Stimulated activated CD4-positive, alpha-beta T cell treated with anti-CD3 and anti-CD28 coated beads, Interleukin-12 subunit alpha, Interleukin-12 subunit beta, amount 100 ng/mL, for 24 hours (primary cell): ENCODE data around the gene GET3.
"Not testable (repeated sequence)": the region's sequence is repeated elsewhere in the genome, so short reads cannot be mapped to it uniquely, and the experiment has no call there.

Experiments used
- DNase-seq, 2 experiments: peaks; one replicate each; pipeline ENCODE4 v3.0.0-alpha.2; 2020; ENCODE audit warnings: low read depth in 2 of 2

Gene GET3

DNA sequence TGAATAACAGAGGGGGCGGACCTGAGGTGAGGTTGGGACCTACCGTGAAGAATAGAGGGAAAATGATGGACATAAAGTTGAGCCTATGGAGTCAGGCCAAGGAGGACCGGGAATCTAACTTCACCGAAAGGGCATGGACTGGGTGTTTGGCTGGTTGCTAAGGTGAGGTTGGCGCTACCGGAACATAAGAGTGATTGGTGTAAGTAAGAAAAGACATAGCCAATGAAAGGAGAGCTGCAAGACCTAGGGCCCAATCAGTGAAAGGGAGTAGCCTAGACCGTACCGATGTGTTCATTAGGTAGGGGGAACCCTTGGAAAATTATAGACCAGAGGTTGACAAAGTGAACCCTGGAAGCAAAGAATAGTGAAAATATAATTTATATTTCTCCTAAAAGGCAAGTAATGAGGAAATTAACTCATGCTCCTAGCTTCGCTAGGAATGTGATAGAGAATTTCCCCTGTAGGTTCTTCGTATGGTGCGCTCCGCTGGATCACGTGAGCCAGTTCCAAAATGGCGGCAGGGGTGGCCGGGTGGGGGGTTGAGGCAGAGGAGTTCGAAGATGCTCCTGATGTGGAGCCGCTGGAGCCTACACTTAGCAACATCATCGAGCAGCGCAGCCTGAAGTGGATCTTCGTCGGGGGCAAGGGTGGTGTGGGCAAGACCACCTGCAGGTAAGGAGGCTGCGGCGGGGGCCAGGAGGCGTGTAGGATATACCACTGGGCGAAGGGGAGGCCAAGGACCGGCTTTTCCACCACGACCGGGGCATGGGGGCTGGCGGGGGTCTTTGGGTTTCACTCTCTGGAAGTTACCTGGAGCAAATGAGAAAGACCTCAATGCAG lies at the start of gene GET3:
Gene GET3, plus strand, starts transcription at position 503 of the 840 bp plus-strand sequence. Its CDS starts 9 bp downstream, at position 512.
- DNase-seq: peak; percentile 55 to 69

DNA sequence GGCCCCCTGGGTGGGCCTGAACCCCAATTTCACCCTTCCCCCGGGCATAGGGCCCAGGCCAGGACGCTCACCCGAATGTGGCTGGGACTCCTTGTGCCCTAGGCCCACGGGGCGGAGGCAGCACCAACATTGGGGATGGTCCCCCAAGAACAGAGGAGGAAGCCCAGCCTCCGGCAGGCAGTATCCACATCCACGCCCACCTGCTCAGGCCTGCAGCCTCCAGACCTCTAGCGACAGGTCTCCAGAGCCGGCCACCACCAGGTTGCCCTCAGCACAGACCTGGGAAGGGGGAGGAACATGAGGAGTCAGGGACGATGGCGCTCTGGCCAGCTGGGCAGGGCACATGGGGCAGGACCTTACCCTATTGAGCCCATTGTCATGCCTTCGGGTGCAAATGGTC lies 48.3 kb upstream of the GET3 start:
- no peak for DNase-seq

DNA sequence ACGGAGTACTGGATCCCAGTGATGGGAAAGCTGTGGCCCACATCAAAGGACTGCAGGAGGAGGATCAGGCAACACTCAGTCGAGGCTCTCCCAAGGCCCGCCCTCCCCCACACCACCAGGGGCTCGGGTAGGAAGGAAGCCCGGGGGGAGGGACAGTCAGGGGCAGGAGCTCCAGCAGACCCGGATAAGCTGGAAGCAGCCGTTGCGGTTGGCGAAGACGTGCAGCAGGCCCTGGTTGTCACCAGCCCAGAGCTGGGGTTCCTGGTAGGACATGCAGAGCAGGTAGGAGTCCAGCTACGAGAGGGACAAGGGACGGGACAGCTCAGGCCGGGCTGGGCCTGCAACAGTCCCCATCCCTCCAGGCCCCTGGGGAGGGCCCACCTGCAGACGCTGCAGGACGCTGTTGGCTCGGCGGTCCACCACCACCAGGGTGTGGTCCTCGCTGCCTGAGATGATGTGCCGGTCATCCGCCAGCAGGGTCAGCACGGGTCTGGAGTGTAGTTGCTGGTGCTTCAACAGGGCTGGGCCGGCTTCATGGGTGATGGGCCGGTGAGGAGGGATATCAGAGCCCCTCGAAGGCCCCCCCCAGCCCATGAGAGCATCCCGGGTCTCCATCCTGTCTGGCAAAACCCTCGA lies 47.6 kb upstream of the GET3 start:
- DNase-seq: no peak

DNA sequence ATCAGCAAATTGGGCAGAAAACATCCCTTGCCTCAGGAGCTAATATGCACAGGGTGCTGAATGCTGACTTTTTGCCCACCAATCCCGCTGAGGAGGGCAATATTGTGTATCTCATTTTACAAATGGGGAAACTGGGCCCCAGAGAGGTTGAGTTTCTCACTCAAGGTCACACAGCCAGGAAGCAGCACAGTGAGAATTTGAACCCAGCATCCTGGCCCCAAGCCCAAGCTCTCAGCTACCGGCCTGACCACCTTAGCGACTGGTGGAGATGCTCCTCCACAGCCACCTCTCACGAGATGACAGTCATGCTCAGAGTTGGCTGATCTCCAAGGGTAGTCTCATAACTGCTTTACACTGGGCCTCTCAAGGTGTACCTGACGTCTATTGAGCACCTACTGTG lies 44.3 kb upstream of the GET3 start:
- no peak for DNase-seq

DNA sequence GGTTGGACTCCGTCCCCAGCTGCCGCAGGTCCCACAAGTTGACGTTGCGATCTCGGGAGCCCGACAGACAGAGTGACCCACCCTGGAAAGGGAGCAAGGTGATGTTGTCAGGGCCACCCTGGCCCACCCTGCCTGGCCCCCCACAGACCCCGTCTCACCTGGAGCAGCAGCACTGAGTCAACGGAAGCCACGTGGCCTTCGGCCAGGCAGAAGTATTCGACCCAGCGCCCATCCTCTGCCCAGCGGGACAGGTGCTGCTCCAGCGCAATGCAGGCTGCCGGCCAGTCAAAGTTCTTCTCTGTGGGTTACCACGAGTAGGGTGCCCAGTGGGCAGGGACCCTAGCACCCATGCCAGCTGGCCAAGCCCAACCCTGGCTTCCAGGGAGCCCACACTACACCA lies 42.7 kb upstream of the GET3 start:
- no peak for DNase-seq

DNA sequence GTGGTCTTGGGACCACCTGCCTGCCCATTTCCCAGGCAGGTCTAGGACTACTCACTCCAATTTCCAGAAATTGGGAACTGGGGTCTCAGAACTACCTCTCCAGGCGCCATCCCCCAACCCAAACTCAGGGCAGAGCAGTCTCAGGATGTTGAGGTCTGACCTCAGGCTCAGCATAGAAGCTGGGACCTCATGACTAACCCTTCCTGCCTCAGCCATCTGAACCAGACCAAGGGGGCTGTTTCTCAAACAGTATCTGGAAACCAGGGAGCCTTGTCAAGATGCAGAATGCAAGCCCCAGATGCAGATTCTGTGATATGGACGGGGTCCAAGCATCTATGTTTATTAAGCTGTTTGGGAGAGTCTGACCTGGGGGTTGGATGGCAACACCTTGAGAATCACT lies 42.2 kb upstream of the GET3 start:
- DNase-seq: no peak

DNA sequence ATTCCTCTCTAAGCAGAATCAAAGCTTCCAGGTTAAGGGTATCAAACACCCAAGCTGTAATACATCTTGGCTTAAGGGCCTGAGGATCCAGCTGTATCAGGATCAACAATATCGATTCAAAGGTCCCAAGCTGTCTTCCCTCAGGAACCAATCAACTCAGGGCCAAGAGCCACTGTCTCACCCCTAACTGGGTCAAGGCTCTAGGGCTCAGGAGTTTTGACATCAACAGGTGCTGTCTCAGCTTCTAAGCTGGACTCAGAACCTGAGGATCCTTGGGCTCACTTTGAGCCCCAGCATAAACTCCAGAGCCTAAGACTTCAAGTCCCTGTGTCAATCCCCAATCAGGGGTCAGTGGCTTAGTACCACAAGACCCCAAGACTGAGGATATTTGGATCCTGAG lies 41.8 kb upstream of the GET3 start:
- DNase-seq: no peak

DNA sequence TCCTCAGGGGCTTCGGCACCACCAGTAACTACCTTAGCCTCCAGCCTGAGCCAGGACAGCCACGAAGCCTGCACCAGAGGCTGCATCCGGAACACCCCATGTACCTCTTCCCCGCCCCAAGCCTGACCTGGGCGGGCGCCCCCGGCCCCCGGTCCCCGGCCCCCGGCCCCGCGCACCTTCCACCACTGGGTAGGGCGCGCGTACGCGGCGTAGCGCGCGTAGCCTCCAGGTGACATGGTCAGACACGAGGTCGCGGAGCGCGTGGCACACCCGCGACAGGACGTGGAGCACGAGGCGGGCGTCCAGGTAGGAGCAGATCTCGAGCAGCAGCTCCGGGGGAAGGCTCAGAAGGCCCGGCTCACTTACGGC lies 41.3 kb upstream of the GET3 start:
- DNase-seq: no peak

DNA sequence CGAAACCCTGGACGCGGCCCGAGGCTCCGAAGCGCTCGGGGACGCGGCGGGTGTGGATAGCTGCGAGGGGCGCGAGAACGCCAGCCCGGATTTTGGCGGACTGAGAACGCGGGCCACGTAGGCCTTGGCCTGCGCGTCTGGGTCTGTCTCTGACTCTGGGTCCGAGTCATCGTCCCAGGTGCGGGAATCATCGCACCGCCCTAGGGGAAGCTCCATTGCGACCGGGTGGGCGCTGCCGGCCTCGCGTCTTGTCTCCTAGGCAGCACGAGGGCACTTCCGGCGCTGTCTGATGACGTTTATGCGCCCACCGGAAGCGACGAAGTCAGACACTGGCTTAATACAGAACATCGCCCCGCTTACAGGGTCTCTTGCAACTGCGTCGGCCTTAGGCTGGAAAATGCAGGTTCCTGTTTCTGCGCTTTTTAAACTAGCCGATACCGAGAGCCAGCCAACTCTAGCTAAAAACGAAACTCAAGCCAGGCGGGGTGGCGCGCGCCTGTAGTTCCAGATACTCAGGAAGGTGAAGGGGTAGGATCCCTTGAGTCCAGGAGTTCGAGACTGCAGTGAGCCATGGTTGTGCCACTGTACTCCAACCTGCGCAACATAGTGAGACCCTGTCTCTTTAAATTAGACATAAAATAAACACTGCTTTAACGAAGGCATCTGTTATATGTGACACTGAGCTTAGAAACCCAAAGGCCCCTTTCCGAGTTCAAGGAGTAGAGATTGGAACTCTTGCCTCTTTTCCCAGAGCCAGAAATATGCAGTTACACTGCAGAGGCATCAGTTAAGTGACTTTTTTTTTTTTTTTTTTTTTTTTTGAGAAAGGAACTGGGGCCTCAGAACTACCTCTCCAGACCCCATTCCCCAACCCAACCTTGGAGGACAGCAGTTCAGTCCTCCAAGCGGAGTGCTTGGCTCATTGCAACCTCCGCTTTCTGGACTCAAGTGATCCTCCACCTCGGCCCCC lies 40.6 kb upstream of the GET3 start, which contains the start of gene FBXW9:
Gene FBXW9, minus strand, starts transcription at position 266 of the 970 bp plus-strand sequence. Its CDS starts 50 bp downstream, at position 216.
- peak; percentile 95 to 98 for DNase-seq

DNA sequence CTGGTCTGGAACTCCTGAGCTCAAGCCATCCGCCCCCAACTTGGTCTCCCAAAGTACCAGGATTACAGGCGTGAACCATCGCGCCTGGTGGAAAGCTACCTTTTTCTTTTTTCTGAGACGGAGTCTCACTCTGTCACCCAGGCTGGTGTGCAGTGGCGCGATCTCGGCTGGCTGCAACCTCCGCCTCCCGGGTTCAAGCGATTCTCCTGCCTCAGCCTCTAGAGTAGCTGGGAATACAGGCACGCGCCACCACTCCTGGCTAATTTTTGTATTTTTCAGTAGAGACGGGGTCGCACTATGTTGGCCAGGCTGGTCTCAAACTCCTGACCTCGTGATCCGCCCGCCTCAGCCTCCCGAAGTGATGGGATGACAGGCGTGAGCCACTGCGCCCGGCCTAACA lies 39.9 kb upstream of the GET3 start:
- not testable (repeated sequence) for DNase-seq

DNA sequence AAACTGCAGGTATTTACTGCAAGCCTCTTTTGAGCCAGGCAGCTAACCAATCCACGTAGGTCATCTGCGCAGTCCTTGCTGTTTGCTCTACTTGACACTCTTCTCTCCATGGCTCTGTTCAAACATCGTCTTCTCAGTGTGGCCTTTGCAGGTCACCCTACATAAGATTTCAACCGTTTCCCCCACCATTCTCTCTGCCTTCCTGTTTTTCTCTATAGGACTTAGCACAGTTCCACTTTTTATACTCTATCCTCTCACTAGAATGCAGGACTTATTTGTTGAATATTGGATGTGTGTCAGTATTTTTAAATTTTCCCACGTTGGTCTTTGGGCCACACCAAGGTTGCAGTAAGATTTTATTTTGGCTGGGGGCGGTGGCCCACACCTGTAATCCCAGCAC lies 39.2 kb upstream of the GET3 start:
- no peak for DNase-seq

DNA sequence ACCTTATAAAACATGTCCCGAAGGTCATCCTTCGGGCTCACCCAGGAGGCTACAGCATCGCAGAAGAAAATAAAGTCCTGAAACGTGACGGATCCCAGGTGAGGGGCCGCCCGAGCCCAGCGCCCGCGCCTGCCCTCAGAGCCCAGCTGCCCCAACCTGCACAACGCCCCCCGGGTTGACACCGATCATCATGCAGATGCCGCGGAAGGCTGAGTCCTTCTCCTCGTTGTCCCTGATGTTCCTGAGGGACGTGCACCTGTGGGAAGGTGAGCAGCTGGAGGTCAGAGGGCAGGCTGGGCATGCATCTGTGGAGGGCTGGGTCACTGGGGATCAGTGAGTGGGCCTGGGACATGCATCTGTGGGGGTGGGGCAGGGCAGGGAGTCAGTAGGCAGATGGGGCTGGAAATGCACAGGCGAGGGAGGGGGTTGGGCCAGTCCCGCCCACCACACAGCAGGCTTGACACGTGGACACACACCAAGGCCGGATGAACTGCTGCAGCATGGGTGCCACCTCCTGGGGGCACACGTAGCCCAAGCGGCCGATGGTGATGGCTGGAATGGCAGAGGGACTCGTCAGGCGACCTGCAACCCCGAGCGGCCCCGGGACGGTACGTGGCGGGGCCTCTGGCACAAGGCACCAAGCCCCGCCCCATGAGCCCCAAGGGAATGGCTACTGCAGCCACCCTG lies 35.6 kb upstream of the GET3 start:
- no peak for DNase-seq

DNA sequence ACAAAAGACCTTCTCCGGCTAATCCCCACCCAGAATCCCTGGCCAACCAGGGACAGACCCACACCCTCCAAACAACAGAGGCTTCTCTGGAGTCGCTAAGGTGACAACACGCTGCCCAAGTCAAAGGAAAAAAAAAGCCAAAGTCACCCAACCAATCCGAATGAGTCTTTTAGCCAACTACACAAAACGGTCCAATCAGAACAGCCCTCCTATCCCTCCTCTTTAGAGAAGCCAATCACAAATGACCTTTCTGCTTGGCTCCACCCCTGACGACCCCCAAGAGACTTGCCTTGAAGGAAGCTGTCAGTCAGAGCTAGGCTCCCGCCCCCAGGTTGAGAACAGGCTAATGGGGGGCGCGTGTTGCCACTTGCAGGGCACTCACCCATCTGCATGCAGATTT lies 34.3 kb upstream of the GET3 start:
- DNase-seq: no peak

DNA sequence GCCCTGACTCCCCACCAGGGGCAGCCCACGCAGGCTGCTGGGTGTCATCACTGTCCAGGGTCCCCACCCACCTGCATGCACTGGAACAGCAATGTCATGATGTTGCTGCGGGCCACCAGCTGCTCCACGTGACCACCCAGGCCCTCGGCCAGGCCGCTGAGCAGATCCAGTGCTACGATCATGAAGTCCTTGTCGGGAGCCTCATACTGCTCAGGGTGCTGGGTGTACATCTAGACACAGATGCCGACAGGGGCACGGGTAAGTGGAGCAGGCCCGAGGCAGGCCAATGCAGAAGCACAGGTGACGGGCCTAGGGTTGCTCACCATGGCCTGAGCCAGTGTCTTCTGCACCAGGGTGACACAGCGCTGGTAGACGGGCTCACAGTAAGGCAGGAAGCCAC lies 32.1 kb upstream of the GET3 start:
- DNase-seq: no peak

DNA sequence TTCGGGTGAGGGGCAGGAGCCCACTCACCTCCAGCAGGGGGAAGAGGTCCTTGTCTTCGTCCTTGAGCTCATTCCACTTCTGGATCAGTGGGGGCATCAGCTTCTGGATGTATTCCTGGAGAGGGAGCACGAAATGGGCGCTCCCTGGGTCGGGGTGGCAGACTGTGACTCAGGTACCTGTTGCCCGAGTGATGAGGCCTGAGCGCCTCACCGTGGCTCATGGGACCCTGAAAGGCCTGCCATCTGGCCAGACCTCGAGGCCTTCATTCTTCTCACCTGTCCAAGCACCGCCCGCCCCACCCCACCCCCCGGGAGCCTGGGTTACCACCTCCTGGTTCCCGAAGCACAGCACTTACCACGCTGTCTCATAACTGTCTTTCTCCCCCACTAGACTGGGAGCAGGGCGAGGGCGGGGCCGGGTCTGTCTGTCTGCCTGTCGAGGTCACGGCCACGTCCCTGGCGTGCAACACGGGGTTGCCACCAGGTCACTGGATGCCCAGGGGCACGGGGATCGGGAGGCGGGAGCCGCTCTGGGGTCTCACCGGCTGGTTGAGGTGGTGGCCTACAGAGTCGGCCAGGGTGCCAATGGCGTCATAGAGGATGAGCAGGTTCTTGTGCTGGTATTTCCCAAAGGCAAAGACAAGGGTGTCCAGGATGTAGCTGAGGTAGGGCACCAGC lies 31.5 kb upstream of the GET3 start:
- no peak for DNase-seq

DNA sequence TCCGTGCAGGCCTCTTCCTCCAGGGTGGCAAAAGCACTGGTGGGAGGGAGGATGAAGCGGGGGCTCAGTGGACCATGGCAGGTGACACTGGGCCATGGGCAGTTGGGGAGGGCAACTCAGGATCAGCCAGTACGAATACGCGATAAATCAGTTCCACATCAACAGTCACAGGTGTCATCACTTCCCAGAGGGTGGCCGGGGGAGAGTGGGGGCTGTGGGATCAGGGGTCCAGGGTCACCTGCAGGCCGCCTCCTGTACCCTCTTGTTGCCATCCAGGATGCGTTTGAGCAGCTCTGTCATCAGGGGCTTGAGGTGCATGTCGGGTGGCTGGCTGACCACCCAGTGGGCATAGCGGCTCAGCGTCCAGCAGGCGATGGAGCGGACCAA lies 31.0 kb upstream of the GET3 start:
- no peak for DNase-seq

DNA sequence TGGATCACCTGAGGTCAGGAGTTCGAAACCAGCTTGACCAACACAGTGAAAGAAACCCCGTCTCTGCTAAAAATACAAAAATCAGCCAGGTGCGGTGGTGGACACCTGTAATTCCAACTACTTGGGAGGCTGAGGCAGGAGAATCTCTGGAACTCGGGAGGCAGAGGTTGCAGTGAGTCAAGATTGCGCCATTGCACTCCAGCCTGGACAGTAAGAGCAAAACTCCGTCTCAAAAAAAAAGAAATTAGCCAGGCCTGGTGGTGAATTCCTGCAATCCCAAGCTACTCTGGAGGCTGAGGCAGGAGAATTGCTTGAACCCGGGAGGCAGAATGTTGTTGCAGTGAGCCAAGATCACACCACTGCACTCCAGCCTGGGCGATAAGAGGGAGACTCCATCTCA lies 28.7 kb upstream of the GET3 start:
- DNase-seq: no peak

DNA sequence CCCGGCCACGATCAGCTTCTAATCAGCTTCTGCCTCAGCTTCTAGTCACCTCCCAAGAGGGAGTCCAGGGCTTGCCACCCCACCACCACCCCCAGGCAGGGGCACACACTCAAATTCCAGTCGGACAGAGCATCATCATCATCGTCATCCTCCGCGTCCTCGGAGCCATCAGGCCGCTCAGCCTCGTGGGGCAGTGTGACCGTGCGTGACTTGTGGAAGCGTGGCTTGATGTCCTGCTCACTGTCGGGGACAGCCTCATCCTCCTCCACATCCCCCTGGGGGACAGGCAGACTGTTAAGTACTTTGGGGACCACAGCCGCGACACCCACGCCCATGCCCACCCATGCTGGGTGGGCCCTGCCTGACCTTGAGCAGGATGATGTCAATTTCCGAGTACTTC lies 26.1 kb upstream of the GET3 start:
- DNase-seq: no peak

DNA sequence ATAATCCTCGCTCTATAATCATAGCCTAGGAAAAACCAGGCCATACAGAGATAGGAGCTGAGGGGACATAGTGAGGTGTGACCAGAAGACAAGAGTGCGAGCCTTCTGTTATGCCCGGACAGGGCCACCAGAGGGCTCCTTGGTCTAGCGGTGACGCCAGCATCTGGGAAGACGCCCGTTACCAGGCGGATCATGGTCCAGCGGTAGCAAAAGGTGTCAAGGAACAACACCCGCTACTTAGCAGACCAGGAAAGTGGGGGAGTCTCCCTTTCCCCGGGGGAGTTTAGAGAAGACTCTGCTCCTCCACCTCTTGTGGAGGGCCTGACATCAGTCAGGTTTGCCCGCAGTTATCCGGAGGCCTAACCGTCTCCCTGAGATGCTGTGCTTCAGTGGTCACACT lies 25.2 kb upstream of the GET3 start:
- DNase-seq: not testable (repeated sequence)

DNA sequence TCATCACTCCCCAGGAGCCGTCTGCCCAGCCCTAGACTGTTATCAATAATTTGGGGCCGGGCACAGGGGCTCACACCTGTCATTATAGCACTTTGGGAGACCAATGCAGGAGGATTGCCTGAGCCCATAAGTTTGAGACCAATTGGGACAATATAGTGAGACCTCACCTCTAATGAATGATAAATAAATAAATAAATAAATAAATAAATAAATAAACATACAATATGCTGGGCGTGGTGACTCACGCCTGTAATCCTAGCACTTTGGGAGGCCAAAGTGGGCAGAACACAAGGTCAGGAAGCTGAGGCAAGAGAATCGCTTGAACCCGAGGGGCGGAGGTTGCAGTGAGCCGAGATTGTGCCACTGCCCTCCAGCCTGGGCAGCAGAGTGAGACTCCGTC lies 24.0 kb upstream of the GET3 start:
- not testable (repeated sequence) for DNase-seq

DNA sequence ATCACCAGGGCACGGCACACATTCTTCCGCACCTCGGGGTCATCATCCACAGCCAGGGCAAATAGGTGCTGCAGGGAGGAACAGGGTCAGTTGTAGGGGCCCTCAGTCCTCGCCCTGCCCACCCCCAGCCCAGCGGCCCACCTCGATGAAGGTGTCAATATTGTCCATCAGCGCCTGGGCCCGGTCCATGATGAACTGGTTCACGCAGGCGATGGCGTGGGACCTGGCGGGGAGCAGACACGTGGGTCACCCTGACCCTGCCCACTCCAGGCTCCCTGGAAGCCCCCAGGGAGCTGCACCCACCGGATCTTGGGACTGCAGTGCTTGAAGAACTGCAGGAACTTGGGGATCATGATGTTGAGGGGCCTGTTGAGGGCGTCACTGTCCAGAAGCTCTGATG lies 22.2 kb upstream of the GET3 start:
- no peak for DNase-seq
